Activated CD4-positive, alpha-beta T cell treated with anti-CD3 and anti-CD28 coated beads, Interleukin-2, amount 10 ng/mL, durations not matched to agents 7 days and 5 days (primary cell): Measurements from ENCODE around the gene IGHMBP2. TPM values are rescaled to one million over a fixed set of nuclear protein-coding genes. Genes with fewer than 3 reads are reported as not detected.

Source experiments
- CTCF ChIA-PET: fragments of 350-600 bp; sonication (Branson Sonifier 250); formaldehyde crosslinking; loops from one replicate; lab custom pipeline; 2021; ENCODE audit warnings: antibody characterized with exemption; lab: Charles Lee
- POLR2A ChIA-PET: fragments of 350-600 bp; sonication (Branson Sonifier 250); formaldehyde crosslinking; loops from one replicate; lab custom pipeline; 2021; ENCODE audit warnings: antibody characterized with exemption; lab: Charles Lee
- DNase-seq: peaks from one replicate; pipeline ENCODE4 v3.0.0-alpha.2; 2020
- H3K27ac Mint-ChIP-seq: one replicate; pipeline ENCODE4 v1.8.0; 2021; ENCODE audit warnings: mild to moderate bottlenecking, moderate library complexity, mixed read lengths
- H3K27me3 Mint-ChIP-seq: one replicate; pipeline ENCODE4 v1.8.0; 2021; ENCODE audit warnings: mixed read lengths
- H3K36me3 Mint-ChIP-seq: one replicate; pipeline ENCODE4 v1.8.0; 2021; ENCODE audit warnings: low read depth, mixed read lengths
- H3K4me1 Mint-ChIP-seq: one replicate; pipeline ENCODE4 v1.8.0; 2021; ENCODE audit warnings: mixed read lengths
- H3K4me3 Mint-ChIP-seq: one replicate; pipeline ENCODE4 v1.8.0; 2021; ENCODE audit warnings: mild to moderate bottlenecking, moderate library complexity, mixed read lengths
- H3K9me3 Mint-ChIP-seq: one replicate; pipeline ENCODE4 v1.8.0; 2021; ENCODE audit warnings: mixed read lengths
- total RNA-seq, 2 experiments: library from RNA; stranded (reverse); gene quantifications; one replicate each; pipeline ENCODE4 v1.2.3, GENCODE V29; 2021

Gene IGHMBP2
- total RNA-seq, 2 experiments from 2014 or later: 23.9 to 28.3 TPM

GRCh38 chr11:68923614-68924013 is 19.9 kb downstream of the IGHMBP2 start:
- DNase-seq: no peak
- Mint-ChIP-seq H3K27ac (no peak overlapping the region), H3K4me3 (no peak overlapping the region), H3K27me3 (no peaks in the 10 kb centered on the region), H3K9me3 (peaks cover 20% of the 10 kb centered on the region), H3K4me1 (no peaks in the 10 kb centered on the region), H3K36me3 (peaks cover 69% of the 10 kb centered on the region)
- CTCF ChIA-PET: interaction anchor here (1.2 kb wide), 1 partner anchor 87 kb away, joined by 3 read pairs; no protein-coding TSS in a partner anchor
- POLR2A ChIA-PET: no interaction called here

GRCh38 chr11:68924073-68924925 is 20.6 kb downstream of the IGHMBP2 start:
- Mint-ChIP-seq H3K4me1 (no peaks in the 10 kb centered on the region), H3K9me3 (peaks cover 20% of the 10 kb centered on the region), H3K4me3 (no peak overlapping the region), H3K36me3 (peaks cover 69% of the 10 kb centered on the region), H3K27me3 (no peaks in the 10 kb centered on the region), H3K27ac (no peak overlapping the region)
- ChIA-PET CTCF (interaction anchor here (0.6 to 1.2 kb wide), 2 partner anchors 9 to 86 kb away, joined by 3 read pairs; no protein-coding TSS in a partner anchor), POLR2A (no interaction called here)
- DNase-seq: no peak

- H3K4me1 Mint-ChIP-seq: no peaks in the 10 kb centered on the region
- no peak overlapping the region for H3K27ac Mint-ChIP-seq
- H3K9me3 Mint-ChIP-seq: peaks cover 20% of the 10 kb centered on the region
- DNase-seq: no peak
- CTCF ChIA-PET: no interaction called here
- H3K27me3 Mint-ChIP-seq: no peaks in the 10 kb centered on the region
- POLR2A ChIA-PET: no interaction called here
- H3K4me3 Mint-ChIP-seq: no peak overlapping the region
- peaks cover 76% of the 10 kb centered on the region for H3K36me3 Mint-ChIP-seq
Observed at GRCh38 chr11:68925611-68926010, 21.9 kb downstream of the IGHMBP2 start.

- H3K4me3 Mint-ChIP-seq: no peak overlapping the region
- peaks cover 72% of the 10 kb centered on the region for H3K36me3 Mint-ChIP-seq
Observed at GRCh38 chr11:68927280-68928135, 23.8 kb downstream of the IGHMBP2 start.

GRCh38 chr11:68928136-68928880 is 24.6 kb downstream of the IGHMBP2 start:
- CTCF ChIA-PET: no interaction called here
- peaks cover 67% of the 10 kb centered on the region for H3K36me3 Mint-ChIP-seq
- POLR2A ChIA-PET: no interaction called here
- no peaks in the 10 kb centered on the region for H3K27me3 Mint-ChIP-seq
- H3K4me1 Mint-ChIP-seq: no peaks in the 10 kb centered on the region
- peak overlapping the region; percentile 54 for H3K27ac Mint-ChIP-seq
- H3K4me3 Mint-ChIP-seq: no peak overlapping the region
- no peak for DNase-seq
- peaks cover 20% of the 10 kb centered on the region for H3K9me3 Mint-ChIP-seq

More at GRCh38 chr11:68927280-68928135, 23.8 kb downstream of the IGHMBP2 start:
- ChIA-PET CTCF (no interaction called here), POLR2A (no interaction called here)
- Mint-ChIP-seq H3K27ac (no peak overlapping the region), H3K27me3 (no peaks in the 10 kb centered on the region), H3K4me1 (no peaks in the 10 kb centered on the region), H3K9me3 (peaks cover 20% of the 10 kb centered on the region)
- no peak for DNase-seq

- no peak overlapping the region for H3K27ac Mint-ChIP-seq
- no peak overlapping the region for H3K4me3 Mint-ChIP-seq
- H3K36me3 Mint-ChIP-seq: peaks cover 59% of the 10 kb centered on the region
- CTCF ChIA-PET: interaction anchor here (0.8 kb wide), 2 partner anchors 10 to 36 kb away, joined by 3 read pairs; no protein-coding TSS in a partner anchor
- no peaks in the 10 kb centered on the region for H3K4me1 Mint-ChIP-seq
- POLR2A ChIA-PET: no interaction called here
- H3K9me3 Mint-ChIP-seq: peaks cover 19% of the 10 kb centered on the region
- H3K27me3 Mint-ChIP-seq: no peaks in the 10 kb centered on the region
- DNase-seq: no peak
Observed at GRCh38 chr11:68929135-68929534, 25.4 kb downstream of the IGHMBP2 start.

- H3K4me1 Mint-ChIP-seq: no peaks in the 10 kb centered on the region
- no peak for DNase-seq
- H3K36me3 Mint-ChIP-seq: peaks cover 50% of the 10 kb centered on the region
- H3K27ac Mint-ChIP-seq: no peak overlapping the region
- ChIA-PET CTCF (interaction anchor here (0.8 kb wide), 2 partner anchors 9 to 36 kb away, joined by 3 read pairs; no protein-coding TSS in a partner anchor), POLR2A (no interaction called here)
- H3K4me3 Mint-ChIP-seq: no peak overlapping the region
- peaks cover 12% of the 10 kb centered on the region for H3K9me3 Mint-ChIP-seq
- no peaks in the 10 kb centered on the region for H3K27me3 Mint-ChIP-seq
Observed at GRCh38 chr11:68929706-68930570, 26.2 kb downstream of the IGHMBP2 start.

- Mint-ChIP-seq H3K27me3 (no peaks in the 10 kb centered on the region), H3K4me1 (no peaks in the 10 kb centered on the region), H3K9me3 (peaks cover 3% of the 10 kb centered on the region), H3K4me3 (no peak overlapping the region), H3K27ac (no peak overlapping the region), H3K36me3 (peaks cover 39% of the 10 kb centered on the region)
- no peak for DNase-seq
- ChIA-PET POLR2A (no interaction called here), CTCF (no interaction called here)
Observed at GRCh38 chr11:68930991-68931855, 27.5 kb downstream of the IGHMBP2 start.

- no peaks in the 10 kb centered on the region for H3K27me3 Mint-ChIP-seq
- DNase-seq: no peak
- CTCF ChIA-PET: no interaction called here
- H3K4me3 Mint-ChIP-seq: no peak overlapping the region
- no peaks in the 10 kb centered on the region for H3K4me1 Mint-ChIP-seq
- POLR2A ChIA-PET: no interaction called here
- no peak overlapping the region for H3K27ac Mint-ChIP-seq
- H3K9me3 Mint-ChIP-seq: peaks cover 2% of the 10 kb centered on the region
- H3K36me3 Mint-ChIP-seq: peaks cover 34% of the 10 kb centered on the region
Observed at GRCh38 chr11:68931911-68932310, 28.2 kb downstream of the IGHMBP2 start.

- no peaks in the 10 kb centered on the region for H3K4me1 Mint-ChIP-seq
- ChIA-PET CTCF (no interaction called here), POLR2A (no interaction called here)
- H3K36me3 Mint-ChIP-seq: peaks cover 29% of the 10 kb centered on the region
- DNase-seq: no peak
- no peaks in the 10 kb centered on the region for H3K27me3 Mint-ChIP-seq
- no peak overlapping the region for H3K27ac Mint-ChIP-seq
- H3K4me3 Mint-ChIP-seq: no peak overlapping the region
- H3K9me3 Mint-ChIP-seq: no peaks in the 10 kb centered on the region
Observed at GRCh38 chr11:68932358-68932757, 28.7 kb downstream of the IGHMBP2 start.

- H3K4me1 Mint-ChIP-seq: no peaks in the 10 kb centered on the region
- no peaks in the 10 kb centered on the region for H3K27me3 Mint-ChIP-seq
- no peaks in the 10 kb centered on the region for H3K9me3 Mint-ChIP-seq
- POLR2A ChIA-PET: no interaction called here
- DNase-seq: no peak
- no peak overlapping the region for H3K27ac Mint-ChIP-seq
- no peak overlapping the region for H3K4me3 Mint-ChIP-seq
- peaks cover 24% of the 10 kb centered on the region for H3K36me3 Mint-ChIP-seq
- CTCF ChIA-PET: interaction anchor here (0.9 kb wide), 1 partner anchor 16 kb away, joined by 3 read pairs; no protein-coding TSS in a partner anchor
Observed at GRCh38 chr11:68932933-68933577, 29.4 kb downstream of the IGHMBP2 start.
